RWPE2 (cell line): ENCODE data around the gene SH3PXD2A.
A peak's percentile ranks its signal among the peaks of the same experiment; 100 is the strongest.

Experiments used
- ATAC-seq: fragments of 200-7000 bp; cut with Tn5 transposase; 3 replicates; pipeline ENCODE4 v1.9.1; 2021; ENCODE audit warnings: low read depth
- DNase-seq: peaks from one replicate; pipeline ENCODE4 v3.0.0-alpha.2; 2020; ENCODE audit warnings: low spot score
- H3K27ac ChIP-seq: fragments of 450-650 bp; 2 replicates; pipeline ENCODE4 v1.5.1; 2017; ENCODE audit warnings: mild to moderate bottlenecking; ENCODE audit not compliant: poor library complexity, severe bottlenecking
- H3K27me3 ChIP-seq: fragments of 250-450 bp; sonication (Bioruptor Pico); 2 replicates; pipeline ENCODE4 v1.5.1; 2021; ENCODE audit warnings: mild to moderate bottlenecking, moderate library complexity; ENCODE audit not compliant: insufficient read depth, poor library complexity, severe bottlenecking
- H3K36me3 ChIP-seq: fragments of 250-450 bp; sonication (Bioruptor Pico); 2 replicates; pipeline ENCODE4 v1.5.1; 2020; ENCODE audit warnings: low read depth, mild to moderate bottlenecking, moderate library complexity
- H3K4me1 ChIP-seq: fragments of 250-450 bp; sonication (Bioruptor Pico); 2 replicates; pipeline ENCODE4 v1.5.1; 2021; ENCODE audit warnings: mild to moderate bottlenecking, moderate library complexity; ENCODE audit not compliant: insufficient read depth, poor library complexity, severe bottlenecking
- H3K4me3 ChIP-seq: fragments of 250-450 bp; sonication (Bioruptor Pico); 2 replicates; pipeline ENCODE4 v1.5.1; 2021; ENCODE audit warnings: mild to moderate bottlenecking, moderate library complexity; ENCODE audit not compliant: severe bottlenecking
- H3K9me3 ChIP-seq: fragments of 250-450 bp; sonication (Bioruptor Pico); 2 replicates; pipeline ENCODE4 v1.5.1; 2021; ENCODE audit warnings: mild to moderate bottlenecking, moderate library complexity; ENCODE audit not compliant: severe bottlenecking
- TF ChIP-seq, protein P1 (sequence below): fragments of 450-650 bp; IDR thresholded peaks from one replicate; pipeline ENCODE4 v1.5.1; 2017; ENCODE audit warnings: mild to moderate bottlenecking, moderate library complexity; ENCODE audit not compliant: poor library complexity, severe bottlenecking

The SH3PXD2A gene

DNA sequence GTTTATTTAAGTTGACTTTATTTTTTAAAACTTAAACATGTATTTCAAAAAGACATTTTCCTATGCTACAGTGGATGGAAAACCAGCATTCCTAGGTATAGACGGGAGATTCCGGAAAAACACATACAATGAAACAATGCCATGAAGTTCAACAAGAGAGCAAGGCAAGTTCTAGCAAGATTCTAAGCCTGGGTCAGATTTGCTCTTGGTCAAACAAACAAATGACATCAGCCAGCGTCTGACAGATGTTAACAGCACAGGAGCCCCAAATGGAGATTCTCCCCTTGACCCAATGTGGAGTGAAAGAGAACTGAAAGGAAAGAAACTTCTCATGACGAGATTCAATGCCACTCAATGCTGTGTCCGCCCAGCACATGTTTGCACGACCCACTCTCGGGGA, 212.0 kb downstream of the SH3PXD2A start:
- peak overlapping the region; percentile 20 for H3K27ac ChIP-seq

DNA sequence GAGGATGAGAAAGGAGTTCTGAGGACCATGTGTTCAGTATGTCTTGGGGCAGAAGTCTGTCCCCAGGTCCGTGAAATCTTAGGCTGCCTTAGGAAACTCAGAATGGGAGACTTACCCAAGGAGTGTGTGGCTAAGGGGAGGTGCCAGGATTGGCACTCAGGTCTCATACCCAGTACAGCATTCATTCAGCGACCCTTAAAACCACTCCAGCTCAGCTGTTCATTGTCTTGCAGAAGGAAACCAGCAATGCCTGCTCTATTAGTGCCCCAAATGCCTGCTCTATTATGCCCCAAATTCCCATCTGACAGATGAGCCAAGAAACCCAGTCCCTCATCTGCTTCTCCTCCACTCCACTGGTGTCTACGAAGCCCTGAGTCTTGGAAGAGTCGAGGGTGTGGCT, 214.1 kb downstream of the SH3PXD2A start:
- ATAC-seq (no peak), DNase-seq (no peak)
- H3K4me3 ChIP-seq, result no peak overlapping the region
- H3K9me3 ChIP-seq, result no peaks in the 10 kb centered on the region
- peaks cover 21% of the 10 kb centered on the region for H3K4me1 ChIP-seq
- H3K36me3 ChIP-seq, result peaks cover 10% of the 10 kb centered on the region; the same call in 1 of the 2 replicates
- no peaks in the 10 kb centered on the region for H3K27me3 ChIP-seq
- TF ChIP-seq, protein P1, sequence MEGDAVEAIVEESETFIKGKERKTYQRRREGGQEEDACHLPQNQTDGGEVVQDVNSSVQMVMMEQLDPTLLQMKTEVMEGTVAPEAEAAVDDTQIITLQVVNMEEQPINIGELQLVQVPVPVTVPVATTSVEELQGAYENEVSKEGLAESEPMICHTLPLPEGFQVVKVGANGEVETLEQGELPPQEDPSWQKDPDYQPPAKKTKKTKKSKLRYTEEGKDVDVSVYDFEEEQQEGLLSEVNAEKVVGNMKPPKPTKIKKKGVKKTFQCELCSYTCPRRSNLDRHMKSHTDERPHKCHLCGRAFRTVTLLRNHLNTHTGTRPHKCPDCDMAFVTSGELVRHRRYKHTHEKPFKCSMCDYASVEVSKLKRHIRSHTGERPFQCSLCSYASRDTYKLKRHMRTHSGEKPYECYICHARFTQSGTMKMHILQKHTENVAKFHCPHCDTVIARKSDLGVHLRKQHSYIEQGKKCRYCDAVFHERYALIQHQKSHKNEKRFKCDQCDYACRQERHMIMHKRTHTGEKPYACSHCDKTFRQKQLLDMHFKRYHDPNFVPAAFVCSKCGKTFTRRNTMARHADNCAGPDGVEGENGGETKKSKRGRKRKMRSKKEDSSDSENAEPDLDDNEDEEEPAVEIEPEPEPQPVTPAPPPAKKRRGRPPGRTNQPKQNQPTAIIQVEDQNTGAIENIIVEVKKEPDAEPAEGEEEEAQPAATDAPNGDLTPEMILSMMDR, result no peak
- no peak overlapping the region for H3K27ac ChIP-seq

More for the DNA sequence above, 212.0 kb downstream of the SH3PXD2A start:
- peaks cover 21% of the 10 kb centered on the region for H3K4me1 ChIP-seq
- peaks cover 13% of the 10 kb centered on the region for H3K36me3 ChIP-seq
- H3K9me3 ChIP-seq, result no peaks in the 10 kb centered on the region
- ATAC-seq (peak; percentile 52), DNase-seq (no peak)
- TF ChIP-seq, protein P1, result no peak
- no peaks in the 10 kb centered on the region for H3K27me3 ChIP-seq
- no peak overlapping the region for H3K4me3 ChIP-seq

DNA sequence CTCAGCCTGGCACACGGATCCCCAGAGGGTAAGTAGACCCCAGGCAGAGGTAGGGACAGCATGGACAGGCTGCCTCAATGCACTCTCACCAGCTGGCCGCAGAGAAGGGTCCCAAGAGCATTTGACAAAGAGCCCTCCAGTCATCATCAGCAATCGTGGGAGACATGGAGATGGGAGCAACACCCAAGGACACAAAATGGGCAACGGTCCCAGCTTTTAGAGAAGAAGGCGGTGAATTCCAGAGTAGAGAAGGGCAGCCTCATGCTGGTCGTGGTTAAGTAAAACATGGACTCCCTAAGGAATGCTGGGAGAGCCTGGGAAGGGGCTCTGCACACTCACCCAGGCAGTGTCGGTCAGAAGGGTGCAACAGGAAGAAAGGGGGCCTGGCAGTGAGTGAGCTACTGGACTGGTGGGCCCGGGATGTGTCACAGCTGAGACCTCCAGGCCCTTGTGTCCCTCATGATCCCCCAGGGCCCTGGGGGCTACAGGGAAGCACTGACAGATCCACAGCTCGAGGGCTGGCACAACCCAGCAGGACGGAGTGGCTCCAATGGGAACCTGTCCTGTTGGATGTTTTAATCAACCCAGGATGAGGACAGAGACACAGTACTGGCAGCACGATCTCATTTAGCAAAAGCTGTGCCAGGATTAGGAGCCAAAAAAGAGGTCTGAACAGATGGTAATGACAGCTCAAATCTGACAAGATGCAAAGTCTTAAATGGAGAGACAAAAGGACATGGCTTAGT, 214.8 kb downstream of the SH3PXD2A start:
- TF ChIP-seq, protein P1, result no peak
- no peak overlapping the region for H3K27ac ChIP-seq
- H3K36me3 ChIP-seq, result peaks cover 10% of the 10 kb centered on the region; the same call in 1 of the 2 replicates

DNA sequence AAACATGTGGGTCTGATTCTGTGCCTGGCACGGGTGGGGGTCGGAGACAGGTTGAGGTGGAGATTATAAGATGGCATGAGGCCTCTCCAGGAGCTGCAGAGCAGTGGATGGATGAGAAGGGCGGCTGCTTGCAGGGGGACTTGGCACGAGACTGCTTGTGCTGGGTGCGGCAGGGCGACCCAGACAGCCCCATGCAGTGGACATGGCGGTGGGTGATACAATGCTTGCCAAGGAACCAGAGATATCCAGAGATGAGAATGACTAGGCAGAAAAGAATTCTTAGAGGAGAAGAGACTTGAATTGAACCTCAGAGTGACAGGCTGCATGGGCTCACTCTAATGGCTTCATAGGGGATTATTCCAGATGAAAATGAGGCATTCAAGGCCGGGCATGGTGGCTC, 216.4 kb downstream of the SH3PXD2A start:
- Histone ChIP-seq H3K4me1 (peaks cover 10% of the 10 kb centered on the region), H3K9me3 (no peaks in the 10 kb centered on the region), H3K27me3 (no peaks in the 10 kb centered on the region), H3K4me3 (no peak overlapping the region), H3K36me3 (peaks cover 10% of the 10 kb centered on the region; the same call in 1 of the 2 replicates), H3K27ac (no peak overlapping the region)
- no peak for DNase-seq
- TF ChIP-seq, protein P1, result no peak
- ATAC-seq, result no peak

More for the DNA sequence above, 214.8 kb downstream of the SH3PXD2A start:
- Histone ChIP-seq H3K4me1 (peaks cover 18% of the 10 kb centered on the region), H3K9me3 (no peaks in the 10 kb centered on the region), H3K4me3 (no peak overlapping the region), H3K27me3 (no peaks in the 10 kb centered on the region)
- DNase-seq, result no peak
- no peak for ATAC-seq
